Ishikawa (cell line): ENCODE results near the gene SNX24.

Experiments
- CEBPB ChIP-seq: IDR thresholded peaks from 2 replicates; pipeline ENCODE4 v1.6.1; 2012
- CREB1 ChIP-seq: IDR thresholded peaks from 2 replicates; pipeline ENCODE4 v1.6.1; 2012; ENCODE audit warnings: low read depth
- EGR1 ChIP-seq: IDR thresholded peaks from 2 replicates; pipeline ENCODE4 v1.6.1; 2012
- EP300 ChIP-seq: IDR thresholded peaks from 2 replicates; pipeline ENCODE4 v1.6.1; 2012; ENCODE audit warnings: borderline replicate concordance
- FOXM1 ChIP-seq: IDR thresholded peaks from 2 replicates; pipeline ENCODE4 v1.6.1; 2012; ENCODE audit warnings: low read depth, borderline replicate concordance
- NFIC ChIP-seq: IDR thresholded peaks from 2 replicates; pipeline ENCODE4 v1.6.1; 2012
- RAD21 ChIP-seq: IDR thresholded peaks from 2 replicates; pipeline ENCODE4 v1.6.1; 2012; ENCODE audit warnings: low read depth
- TAF1 ChIP-seq: IDR thresholded peaks from 2 replicates; pipeline ENCODE4 v1.6.1; 2012; ENCODE audit warnings: low read depth, mild to moderate bottlenecking
- TCF12 ChIP-seq: IDR thresholded peaks from 2 replicates; pipeline ENCODE4 v1.6.1; 2012; ENCODE audit warnings: low read depth
- TEAD4 ChIP-seq: IDR thresholded peaks from 2 replicates; pipeline ENCODE4 v1.6.1; 2012
- YY1 ChIP-seq: IDR thresholded peaks from 2 replicates; pipeline ENCODE4 v1.6.1; 2012; ENCODE audit warnings: low read depth
- ZBTB7A ChIP-seq: IDR thresholded peaks from 2 replicates; pipeline ENCODE4 v1.6.1; 2012; ENCODE audit warnings: low read depth
- TF ChIP-seq, protein P1 (sequence below): IDR thresholded peaks from 2 replicates; pipeline ENCODE4 v1.6.1; 2012; ENCODE audit warnings: low read depth, mild to moderate bottlenecking
- TF ChIP-seq, protein P2 (sequence below): IDR thresholded peaks from 2 replicates; pipeline ENCODE4 v1.6.1; 2012
- TF ChIP-seq, protein P3 (sequence below): IDR thresholded peaks from 2 replicates; pipeline ENCODE4 v1.6.1; 2012

The SNX24 gene

DNA sequence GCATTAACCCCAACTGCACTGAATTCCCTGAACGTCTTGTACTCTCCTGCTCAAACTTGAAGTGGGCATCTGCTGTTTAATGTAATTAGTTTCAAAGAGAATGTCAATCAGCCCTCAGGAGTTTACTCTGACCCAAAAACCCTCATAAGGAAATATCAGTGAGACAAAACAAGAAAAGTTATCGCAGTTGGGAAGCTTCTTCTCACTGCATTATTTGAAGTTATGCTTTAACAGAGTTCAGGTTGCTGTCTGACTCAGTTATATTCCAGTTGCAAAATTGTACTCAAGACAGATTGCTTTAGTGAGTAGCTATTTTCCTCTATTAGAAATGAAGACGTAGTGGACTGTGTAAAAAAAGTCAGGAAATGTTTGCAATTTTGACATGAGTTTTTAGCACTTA, 139.0 kb downstream of the SNX24 start:
- TF ChIP-seq CEBPB (no peak), CREB1 (no peak), ZBTB7A (no peak), TAF1 (no peak), RAD21 (no peak), YY1 (no peak), TCF12 (no peak), EP300 (no peak), NFIC (no peak), FOXM1 (no peak)
- TF ChIP-seq, protein P1, sequence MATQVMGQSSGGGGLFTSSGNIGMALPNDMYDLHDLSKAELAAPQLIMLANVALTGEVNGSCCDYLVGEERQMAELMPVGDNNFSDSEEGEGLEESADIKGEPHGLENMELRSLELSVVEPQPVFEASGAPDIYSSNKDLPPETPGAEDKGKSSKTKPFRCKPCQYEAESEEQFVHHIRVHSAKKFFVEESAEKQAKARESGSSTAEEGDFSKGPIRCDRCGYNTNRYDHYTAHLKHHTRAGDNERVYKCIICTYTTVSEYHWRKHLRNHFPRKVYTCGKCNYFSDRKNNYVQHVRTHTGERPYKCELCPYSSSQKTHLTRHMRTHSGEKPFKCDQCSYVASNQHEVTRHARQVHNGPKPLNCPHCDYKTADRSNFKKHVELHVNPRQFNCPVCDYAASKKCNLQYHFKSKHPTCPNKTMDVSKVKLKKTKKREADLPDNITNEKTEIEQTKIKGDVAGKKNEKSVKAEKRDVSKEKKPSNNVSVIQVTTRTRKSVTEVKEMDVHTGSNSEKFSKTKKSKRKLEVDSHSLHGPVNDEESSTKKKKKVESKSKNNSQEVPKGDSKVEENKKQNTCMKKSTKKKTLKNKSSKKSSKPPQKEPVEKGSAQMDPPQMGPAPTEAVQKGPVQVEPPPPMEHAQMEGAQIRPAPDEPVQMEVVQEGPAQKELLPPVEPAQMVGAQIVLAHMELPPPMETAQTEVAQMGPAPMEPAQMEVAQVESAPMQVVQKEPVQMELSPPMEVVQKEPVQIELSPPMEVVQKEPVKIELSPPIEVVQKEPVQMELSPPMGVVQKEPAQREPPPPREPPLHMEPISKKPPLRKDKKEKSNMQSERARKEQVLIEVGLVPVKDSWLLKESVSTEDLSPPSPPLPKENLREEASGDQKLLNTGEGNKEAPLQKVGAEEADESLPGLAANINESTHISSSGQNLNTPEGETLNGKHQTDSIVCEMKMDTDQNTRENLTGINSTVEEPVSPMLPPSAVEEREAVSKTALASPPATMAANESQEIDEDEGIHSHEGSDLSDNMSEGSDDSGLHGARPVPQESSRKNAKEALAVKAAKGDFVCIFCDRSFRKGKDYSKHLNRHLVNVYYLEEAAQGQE: no peak
- TF ChIP-seq, protein P2, sequence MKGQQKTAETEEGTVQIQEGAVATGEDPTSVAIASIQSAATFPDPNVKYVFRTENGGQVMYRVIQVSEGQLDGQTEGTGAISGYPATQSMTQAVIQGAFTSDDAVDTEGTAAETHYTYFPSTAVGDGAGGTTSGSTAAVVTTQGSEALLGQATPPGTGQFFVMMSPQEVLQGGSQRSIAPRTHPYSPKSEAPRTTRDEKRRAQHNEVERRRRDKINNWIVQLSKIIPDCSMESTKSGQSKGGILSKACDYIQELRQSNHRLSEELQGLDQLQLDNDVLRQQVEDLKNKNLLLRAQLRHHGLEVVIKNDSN: no peak

DNA sequence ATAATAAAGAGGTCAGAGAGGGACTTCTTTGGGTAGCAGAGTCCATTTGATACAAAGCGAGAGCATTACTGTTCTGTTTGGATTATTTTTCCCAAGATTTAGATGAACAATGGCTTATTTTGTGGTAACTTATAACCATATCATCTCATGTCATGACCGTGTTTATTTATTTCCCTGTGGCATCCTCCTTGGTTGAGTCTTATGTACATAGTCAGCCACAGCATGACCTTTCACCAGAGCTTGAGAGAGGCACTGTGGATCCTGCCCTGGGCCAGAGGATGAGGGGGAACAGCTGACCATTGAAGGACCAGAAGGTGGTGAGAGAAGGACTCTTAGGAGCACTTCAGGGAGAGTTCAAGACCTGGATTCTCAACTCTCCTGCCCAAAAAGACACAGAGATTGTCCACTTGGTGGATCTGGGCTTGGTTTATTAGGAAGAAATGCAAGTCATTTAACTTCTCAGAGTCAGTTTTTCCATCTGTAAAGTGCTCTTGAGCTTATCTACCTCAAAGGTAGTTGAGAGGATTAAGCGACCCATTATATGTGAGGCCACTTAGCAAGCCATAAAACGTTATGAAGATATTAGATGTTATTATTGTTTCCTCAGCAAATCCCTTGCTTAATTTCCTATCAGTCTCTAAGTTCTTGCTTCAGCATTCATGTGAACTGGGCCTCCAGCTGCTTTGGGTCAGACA, 139.7 kb downstream of the SNX24 start:
- no peak for TF ChIP-seq TAF1
- no peak for TF ChIP-seq EGR1
- TF ChIP-seq CREB1: no peak
- no peak for TF ChIP-seq NFIC
- TF ChIP-seq, protein P2: no peak
- TF ChIP-seq, protein P3, sequence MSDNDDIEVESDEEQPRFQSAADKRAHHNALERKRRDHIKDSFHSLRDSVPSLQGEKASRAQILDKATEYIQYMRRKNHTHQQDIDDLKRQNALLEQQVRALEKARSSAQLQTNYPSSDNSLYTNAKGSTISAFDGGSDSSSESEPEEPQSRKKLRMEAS: no peak
- TF ChIP-seq, protein P1: no peak
- TF ChIP-seq YY1: no peak
- no peak for TF ChIP-seq TCF12
- no peak for TF ChIP-seq CEBPB
- no peak for TF ChIP-seq TEAD4
- no peak for TF ChIP-seq RAD21
- TF ChIP-seq FOXM1: no peak
- no peak for TF ChIP-seq EP300
- TF ChIP-seq ZBTB7A: no peak

DNA sequence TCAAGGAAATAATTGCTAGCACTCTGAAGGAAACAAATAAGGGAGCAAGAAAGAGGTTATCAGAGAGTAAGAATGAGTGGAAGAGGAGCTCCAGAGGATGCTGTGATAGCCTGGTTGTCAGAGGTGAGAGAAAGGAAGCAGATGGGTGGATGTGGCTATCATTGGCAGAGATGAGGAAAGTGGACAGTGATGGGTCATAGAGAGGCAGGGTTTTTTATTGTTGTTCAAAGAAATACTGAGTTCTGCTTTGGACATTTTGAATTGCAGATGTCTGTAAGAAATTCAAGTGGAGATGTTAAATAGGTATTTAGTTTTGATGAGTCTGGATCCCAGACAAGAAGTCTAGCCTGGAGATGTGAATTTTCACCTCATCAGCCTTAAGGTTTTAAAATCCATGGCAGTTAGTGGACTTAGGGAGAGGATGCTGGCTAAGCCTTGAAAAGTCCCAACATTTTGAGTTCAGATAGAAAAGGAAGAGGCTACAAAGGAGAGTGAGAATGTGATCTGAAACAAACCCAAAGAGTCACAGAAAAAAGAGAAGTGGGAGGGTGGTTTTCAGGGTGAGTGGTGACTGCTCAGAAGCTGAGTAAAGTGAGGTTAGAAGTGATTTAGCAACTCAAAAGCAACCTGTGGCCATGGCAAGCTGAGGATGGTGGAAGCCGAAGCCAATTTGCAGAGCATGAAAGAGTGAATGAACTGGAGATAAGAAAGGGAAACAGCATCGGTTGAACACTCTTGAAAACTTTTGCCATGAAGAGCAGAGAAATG, 140.7 kb downstream of the SNX24 start:
- TF ChIP-seq TCF12 (no peak), FOXM1 (no peak), YY1 (no peak), CEBPB (no peak), TAF1 (no peak), ZBTB7A (no peak), CREB1 (no peak), EGR1 (no peak), TEAD4 (no peak), EP300 (no peak), NFIC (no peak), RAD21 (no peak)
- TF ChIP-seq, protein P3: no peak
- TF ChIP-seq, protein P2: no peak
- TF ChIP-seq, protein P1: no peak
